Measurements from ENCODE around the gene ALDH16A1. TPM values are rescaled to one million over a fixed set of nuclear protein-coding genes. Genes with fewer than 3 reads are reported as not detected.

ALDH16A1 gene
- total and polyA plus RNA-seq, 10 of the 15 experiments (the other 5 are each of a cell fraction or from before 2014, with no cell fraction given), result 1.7 to 49.3 (median 18.1) TPM

DNA sequence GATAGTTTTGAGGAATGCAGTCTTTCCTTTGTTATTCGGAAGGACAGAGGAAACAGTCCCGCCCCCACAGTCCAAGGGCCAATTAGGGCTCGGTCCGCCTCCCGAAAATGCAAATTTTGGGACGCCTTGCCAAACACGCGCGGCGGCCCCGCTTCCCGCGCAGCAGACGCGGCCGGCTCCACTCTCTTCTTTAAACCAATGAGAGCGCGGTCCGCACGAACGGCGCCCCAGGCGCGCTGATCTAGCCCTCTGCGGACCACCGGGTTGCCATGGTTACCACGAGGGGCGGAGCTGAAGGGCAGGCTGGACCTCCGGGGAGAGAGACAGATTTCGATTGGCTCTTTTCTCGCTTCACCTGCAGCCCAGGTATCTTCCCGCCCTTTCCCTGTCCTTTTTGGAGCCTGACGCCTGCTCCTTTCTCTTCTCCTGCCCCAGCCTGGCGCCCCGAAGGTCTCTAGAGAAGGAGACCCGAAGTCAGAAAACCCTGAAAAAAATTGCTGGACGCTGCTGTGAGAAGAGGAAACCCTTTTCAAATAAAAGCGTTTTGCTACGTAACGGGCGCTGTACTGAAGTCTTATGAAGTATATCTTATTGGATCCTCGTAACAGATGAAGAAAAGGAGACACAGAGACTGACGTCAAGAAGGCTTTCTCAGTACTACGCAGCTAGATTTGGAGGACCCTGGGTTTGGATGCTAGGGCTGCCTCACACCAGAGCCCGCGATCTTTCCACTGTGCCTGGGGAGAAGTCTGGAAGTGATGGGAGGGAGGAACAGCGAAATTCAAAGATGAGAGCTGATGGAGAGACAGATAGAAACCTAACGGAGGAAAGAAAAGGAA is 31.8 kb upstream of the ALDH16A1 start:
- POLR2A ChIA-PET, result no interaction called here
- intact Hi-C loops (cut with micrococcal nuclease; ENCODE audit: unreplicated experiment) (no loop called here), in situ Hi-C loops (cut with MboI) (no loop called here)
- peak; percentile 87 for TF ChIP-seq BMI1 (IDR thresholded peaks at IDR 0.05; ENCODE audit: borderline replicate concordance)
- peak; percentile 41; the same call in 1 of the 3 replicates for TF ChIP-seq POU2F2 (IDR thresholded peaks at IDR 0.05; ENCODE audit: borderline replicate concordance, low read depth, low read length)
- no peak for TF ChIP-seq HCFC1 (IDR thresholded peaks at IDR 0.05; ENCODE audit: low read length)
- RAD21 ChIA-PET (ENCODE audit: unreplicated experiment), result no interaction called here
- Histone ChIP-seq H2AFZ (ENCODE audit: control insufficient read depth, low read depth, low read length) (no peak overlapping the region), H3K79me2 (ENCODE audit: control insufficient read depth, insufficient read depth, low read length) (no peaks in the 10 kb centered on the region), H3K27ac (ENCODE audit: control insufficient read depth, insufficient read depth) (no peak overlapping the region), H3K9me3 (replicated peaks; ENCODE audit: control insufficient read depth, insufficient read depth, low read length) (no peaks in the 10 kb centered on the region), H3K27me3 (replicated peaks in 1 of 2; ENCODE audit: control insufficient read depth in 2 of 2, insufficient read depth in 2 of 2, low read length in 1 of 2) (peaks cover 21 to 40% of the 10 kb centered on the region in 2 experiments), H4K20me1 (ENCODE audit: control insufficient read depth, insufficient read depth) (no peaks in the 10 kb centered on the region), H3K4me1 (ENCODE audit: control insufficient read depth, insufficient read depth, low read length) (peaks cover 4% of the 10 kb centered on the region; the same call in 1 of the 2 replicates), H3K4me3 (no peak overlapping the region), H3K9ac (ENCODE audit: control insufficient read depth, insufficient read depth, low read length) (no peak overlapping the region), H3K4me2 (ENCODE audit: control insufficient read depth, insufficient read depth) (no peak overlapping the region; the same call in 1 of the 2 replicates), H3K36me3 (ENCODE audit: control insufficient read depth in 2 of 2, insufficient read depth in 2 of 2, low read length in 1 of 2) (no peaks in the 10 kb centered on the region)
- SMC1A ChIA-PET (ENCODE audit: uncharacterized antibody, unreplicated experiment), result interaction anchor here (1.4 kb wide), 1 partner anchor 86 kb away, joined by 3 read pairs; the partner anchor contains the start of gene CD37
- CTCF ChIA-PET, result interaction anchor here (0.5 to 1.4 kb wide), 3 partner anchors 10 to 87 kb away, joined by 3 to 4 read pairs (median 4); no protein-coding TSS in a partner anchor
- WGBS (ENCODE audit: insufficient coverage, insufficient replicate concordance, low lambda C conversion rate, missing lambda C conversion rate), result 14% methylated on average over 46 of the region's 48 CpGs
- ATAC-seq (no peak), FAIRE-seq (no peak), DNase-seq (ENCODE audit: low read depth, low spot score) (no peak)
- BruUV-seq (replicated peaks), result no TSS peak

DNA sequence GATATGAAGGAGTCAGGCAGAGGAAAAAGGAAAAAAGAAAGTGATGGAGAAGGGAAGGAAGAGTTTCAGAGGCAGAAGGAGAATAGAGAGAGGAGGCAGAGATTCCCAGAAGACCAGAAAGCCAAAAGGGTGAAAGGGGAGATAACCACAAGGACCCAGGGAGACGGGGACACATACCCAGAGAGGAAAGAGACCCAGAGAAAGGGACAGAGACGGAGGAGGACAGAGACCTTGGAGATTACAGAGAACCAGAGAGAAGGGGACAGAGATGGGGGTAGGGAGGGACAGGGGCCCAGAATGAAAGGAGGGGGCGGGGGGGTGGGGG is 31.2 kb upstream of the ALDH16A1 start:
- no peak overlapping the region for H3K4me2 ChIP-seq (ENCODE audit: control insufficient read depth, insufficient read depth)
- no peak overlapping the region for H3K4me3 ChIP-seq
- H3K4me1 ChIP-seq (ENCODE audit: control insufficient read depth, insufficient read depth, low read length), result peaks cover 4% of the 10 kb centered on the region; the same call in 1 of the 2 replicates
- ChIA-PET CTCF (interaction anchor here (1.4 kb wide), 1 partner anchor 11 kb away, joined by 3 read pairs; no protein-coding TSS in a partner anchor), POLR2A (no interaction called here), RAD21 (ENCODE audit: unreplicated experiment) (no interaction called here), SMC1A (ENCODE audit: uncharacterized antibody, unreplicated experiment) (interaction anchor here (1.4 kb wide), 1 partner anchor 87 kb away, joined by 3 read pairs; the partner anchor contains the start of gene CD37)
- no peak for FAIRE-seq
- no peak overlapping the region for H3K9ac ChIP-seq (ENCODE audit: control insufficient read depth, insufficient read depth, low read length)
- H3K27me3 ChIP-seq (replicated peaks in 1 of 2; ENCODE audit: control insufficient read depth in 2 of 2, insufficient read depth in 2 of 2, low read length in 1 of 2), result peaks cover 23 to 46% of the 10 kb centered on the region in 2 experiments
- in situ Hi-C loops (cut with MboI) (no loop called here), intact Hi-C loops (cut with micrococcal nuclease; ENCODE audit: unreplicated experiment) (no loop called here)
- no peak for ATAC-seq
- H2AFZ ChIP-seq (ENCODE audit: control insufficient read depth, low read depth, low read length), result no peak overlapping the region
- no peak for DNase-seq (ENCODE audit: low read depth, low spot score)
- no peaks in the 10 kb centered on the region for H3K79me2 ChIP-seq (ENCODE audit: control insufficient read depth, insufficient read depth, low read length)
- no TSS peak for BruUV-seq (replicated peaks)
- H3K9me3 ChIP-seq (replicated peaks; ENCODE audit: control insufficient read depth, insufficient read depth, low read length), result no peaks in the 10 kb centered on the region
- no CpG with 5 or more reads among the region's 3 CpGs for WGBS (ENCODE audit: insufficient coverage, insufficient replicate concordance, low lambda C conversion rate, missing lambda C conversion rate)
- no peaks in the 10 kb centered on the region for H4K20me1 ChIP-seq (ENCODE audit: control insufficient read depth, insufficient read depth)
- H3K36me3 ChIP-seq (ENCODE audit: control insufficient read depth in 2 of 2, insufficient read depth in 2 of 2, low read length in 1 of 2), result no peaks in the 10 kb centered on the region
- no peak overlapping the region for H3K27ac ChIP-seq (ENCODE audit: control insufficient read depth, insufficient read depth)
- TF ChIP-seq SUZ12 (IDR thresholded peaks at IDR 0.05; ENCODE audit: unreplicated experiment) (no peak), RCOR1 (conservative IDR thresholded peaks at IDR 0.05; ENCODE audit: low read depth, low read length) (no peak)
- TF ChIP-seq, protein P1, sequence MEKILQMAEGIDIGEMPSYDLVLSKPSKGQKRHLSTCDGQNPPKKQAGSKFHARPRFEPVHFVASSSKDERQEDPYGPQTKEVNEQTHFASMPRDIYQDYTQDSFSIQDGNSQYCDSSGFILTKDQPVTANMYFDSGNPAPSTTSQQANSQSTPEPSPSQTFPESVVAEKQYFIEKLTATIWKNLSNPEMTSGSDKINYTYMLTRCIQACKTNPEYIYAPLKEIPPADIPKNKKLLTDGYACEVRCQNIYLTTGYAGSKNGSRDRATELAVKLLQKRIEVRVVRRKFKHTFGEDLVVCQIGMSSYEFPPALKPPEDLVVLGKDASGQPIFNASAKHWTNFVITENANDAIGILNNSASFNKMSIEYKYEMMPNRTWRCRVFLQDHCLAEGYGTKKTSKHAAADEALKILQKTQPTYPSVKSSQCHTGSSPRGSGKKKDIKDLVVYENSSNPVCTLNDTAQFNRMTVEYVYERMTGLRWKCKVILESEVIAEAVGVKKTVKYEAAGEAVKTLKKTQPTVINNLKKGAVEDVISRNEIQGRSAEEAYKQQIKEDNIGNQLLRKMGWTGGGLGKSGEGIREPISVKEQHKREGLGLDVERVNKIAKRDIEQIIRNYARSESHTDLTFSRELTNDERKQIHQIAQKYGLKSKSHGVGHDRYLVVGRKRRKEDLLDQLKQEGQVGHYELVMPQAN (conservative IDR thresholded peaks at IDR 0.05), result no peak
- TF ChIP-seq, protein P2, sequence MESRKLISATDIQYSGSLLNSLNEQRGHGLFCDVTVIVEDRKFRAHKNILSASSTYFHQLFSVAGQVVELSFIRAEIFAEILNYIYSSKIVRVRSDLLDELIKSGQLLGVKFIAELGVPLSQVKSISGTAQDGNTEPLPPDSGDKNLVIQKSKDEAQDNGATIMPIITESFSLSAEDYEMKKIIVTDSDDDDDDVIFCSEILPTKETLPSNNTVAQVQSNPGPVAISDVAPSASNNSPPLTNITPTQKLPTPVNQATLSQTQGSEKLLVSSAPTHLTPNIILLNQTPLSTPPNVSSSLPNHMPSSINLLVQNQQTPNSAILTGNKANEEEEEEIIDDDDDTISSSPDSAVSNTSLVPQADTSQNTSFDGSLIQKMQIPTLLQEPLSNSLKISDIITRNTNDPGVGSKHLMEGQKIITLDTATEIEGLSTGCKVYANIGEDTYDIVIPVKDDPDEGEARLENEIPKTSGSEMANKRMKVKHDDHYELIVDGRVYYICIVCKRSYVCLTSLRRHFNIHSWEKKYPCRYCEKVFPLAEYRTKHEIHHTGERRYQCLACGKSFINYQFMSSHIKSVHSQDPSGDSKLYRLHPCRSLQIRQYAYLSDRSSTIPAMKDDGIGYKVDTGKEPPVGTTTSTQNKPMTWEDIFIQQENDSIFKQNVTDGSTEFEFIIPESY (IDR thresholded peaks at IDR 0.05), result no peak
- TF ChIP-seq, protein P3, sequence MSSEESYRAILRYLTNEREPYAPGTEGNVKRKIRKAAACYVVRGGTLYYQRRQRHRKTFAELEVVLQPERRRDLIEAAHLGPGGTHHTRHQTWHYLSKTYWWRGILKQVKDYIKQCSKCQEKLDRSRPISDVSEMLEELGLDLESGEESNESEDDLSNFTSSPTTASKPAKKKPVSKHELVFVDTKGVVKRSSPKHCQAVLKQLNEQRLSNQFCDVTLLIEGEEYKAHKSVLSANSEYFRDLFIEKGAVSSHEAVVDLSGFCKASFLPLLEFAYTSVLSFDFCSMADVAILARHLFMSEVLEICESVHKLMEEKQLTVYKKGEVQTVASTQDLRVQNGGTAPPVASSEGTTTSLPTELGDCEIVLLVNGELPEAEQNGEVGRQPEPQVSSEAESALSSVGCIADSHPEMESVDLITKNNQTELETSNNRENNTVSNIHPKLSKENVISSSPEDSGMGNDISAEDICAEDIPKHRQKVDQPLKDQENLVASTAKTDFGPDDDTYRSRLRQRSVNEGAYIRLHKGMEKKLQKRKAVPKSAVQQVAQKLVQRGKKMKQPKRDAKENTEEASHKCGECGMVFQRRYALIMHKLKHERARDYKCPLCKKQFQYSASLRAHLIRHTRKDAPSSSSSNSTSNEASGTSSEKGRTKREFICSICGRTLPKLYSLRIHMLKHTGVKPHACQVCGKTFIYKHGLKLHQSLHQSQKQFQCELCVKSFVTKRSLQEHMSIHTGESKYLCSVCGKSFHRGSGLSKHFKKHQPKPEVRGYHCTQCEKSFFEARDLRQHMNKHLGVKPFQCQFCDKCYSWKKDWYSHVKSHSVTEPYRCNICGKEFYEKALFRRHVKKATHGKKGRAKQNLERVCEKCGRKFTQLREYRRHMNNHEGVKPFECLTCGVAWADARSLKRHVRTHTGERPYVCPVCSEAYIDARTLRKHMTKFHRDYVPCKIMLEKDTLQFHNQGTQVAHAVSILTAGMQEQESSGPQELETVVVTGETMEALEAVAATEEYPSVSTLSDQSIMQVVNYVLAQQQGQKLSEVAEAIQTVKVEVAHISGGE (CRISPR knock-in tag; IDR thresholded peaks at IDR 0.05), result no peak

Measured in GM12878 (cell line).